ENCODE measurements around the gene COL4A4.
A peak's percentile ranks its signal among the peaks of the same experiment; 100 is the strongest.

Gene COL4A4

DNA sequence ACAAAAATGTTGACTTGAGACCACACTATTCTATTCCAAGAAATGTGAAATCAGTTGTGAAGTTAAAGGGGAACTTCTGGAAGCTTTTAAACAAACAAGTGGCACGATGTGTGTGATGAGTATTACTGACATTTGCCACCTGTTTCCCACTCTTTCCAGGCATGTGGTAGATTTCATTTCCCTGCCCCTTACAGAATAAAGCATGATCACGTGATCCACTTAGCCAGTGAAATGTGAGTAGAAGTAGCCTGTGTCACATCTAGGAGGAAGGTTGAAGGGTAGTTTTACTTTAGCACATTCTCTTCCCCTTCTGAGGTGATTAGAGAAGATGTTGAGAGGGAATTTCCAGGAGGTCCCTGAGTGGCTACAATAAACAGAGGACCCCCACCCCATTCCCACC lies 3.8 kb downstream of the COL4A4 start:
- no peak for DNase-seq

DNA sequence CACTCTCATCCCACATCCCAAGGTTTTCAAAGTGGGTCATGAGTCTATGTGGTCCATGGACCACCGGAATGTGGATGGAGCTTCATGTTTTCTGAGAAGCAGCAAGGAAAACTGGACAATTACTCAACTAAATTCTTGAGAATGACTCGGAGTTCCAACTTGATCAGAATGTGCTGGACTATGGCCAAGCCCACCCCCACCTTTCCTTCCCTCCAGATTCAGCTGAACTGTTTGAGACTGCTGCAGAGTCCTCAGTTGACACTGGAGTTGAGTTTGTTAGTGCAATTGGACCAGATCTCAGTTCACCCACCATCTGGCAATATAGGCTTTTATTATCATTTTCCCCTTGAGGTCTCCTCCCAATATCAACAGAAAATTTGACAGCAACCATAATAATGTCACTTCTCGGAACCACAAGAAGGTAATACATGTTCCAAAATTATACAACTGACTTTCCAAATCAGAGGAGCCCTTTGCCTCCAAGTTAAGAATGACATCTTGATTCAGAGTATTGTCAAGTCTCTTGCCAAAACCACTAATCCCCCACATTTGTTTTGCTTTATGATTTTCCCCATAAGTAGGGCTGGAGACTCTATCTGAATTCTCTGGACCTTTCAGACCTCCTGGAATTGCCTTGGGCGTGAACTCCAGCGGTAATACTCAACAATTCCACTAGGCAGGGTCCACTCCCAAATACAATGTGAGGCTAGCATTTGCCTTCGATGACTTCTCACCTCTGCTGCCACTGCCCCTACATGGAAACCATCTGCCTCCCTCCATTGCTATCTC lies 8.8 kb downstream of the COL4A4 start:
- no peak for DNase-seq

DNA sequence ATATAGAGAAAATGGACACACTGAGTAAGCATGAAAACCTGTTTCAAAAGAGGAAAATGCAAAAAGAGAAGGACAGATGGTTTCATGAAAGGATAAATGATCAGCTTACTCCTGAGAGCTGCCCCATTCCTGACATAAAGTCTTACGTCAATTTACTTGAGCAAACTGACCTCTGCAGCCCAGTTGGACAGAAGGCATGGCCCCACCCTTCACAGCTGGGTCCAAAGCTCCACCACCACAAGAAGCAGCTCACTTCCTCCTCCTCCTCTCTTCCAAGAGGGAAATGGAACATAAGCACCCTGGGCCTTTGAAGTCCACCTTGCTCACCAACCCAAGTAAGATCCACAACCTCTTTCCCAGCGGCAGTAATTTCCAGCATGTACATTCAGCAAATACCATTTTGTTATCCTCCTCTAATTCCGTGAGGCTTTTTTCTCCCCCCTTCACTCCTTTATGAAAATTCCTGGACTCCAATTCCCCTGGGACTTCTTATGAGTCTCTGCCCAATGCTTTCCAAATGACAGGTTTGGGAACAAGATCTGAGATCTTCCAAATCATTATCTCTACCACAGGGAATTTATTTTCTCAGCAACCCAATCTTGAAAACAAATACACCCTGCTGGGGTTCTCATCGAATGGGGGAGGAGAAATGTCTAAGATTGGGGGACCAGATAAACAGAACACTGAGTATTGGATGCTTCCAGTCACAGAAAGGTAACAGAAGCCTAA lies 10.1 kb downstream of the COL4A4 start:
- no peak for DNase-seq

DNA sequence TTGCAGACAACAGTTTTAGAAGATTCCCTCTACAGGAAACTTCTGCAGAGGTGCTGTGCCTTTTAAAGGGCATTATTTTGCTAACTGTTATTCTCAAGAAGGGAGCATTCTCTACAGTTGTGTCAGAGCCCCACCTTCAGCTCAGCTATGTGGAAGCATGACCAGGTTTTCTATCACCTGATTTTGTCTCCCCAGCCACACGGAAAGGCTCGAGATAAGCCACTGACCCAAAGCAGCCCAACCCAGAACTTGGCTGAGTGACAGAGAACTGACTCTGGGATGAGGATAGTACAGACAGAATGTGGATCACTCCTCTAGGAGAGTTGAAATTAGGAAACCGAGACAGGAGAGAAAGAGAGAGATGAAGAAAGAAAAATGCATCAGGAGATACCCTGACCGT lies 10.7 kb downstream of the COL4A4 start:
- DNase-seq = no peak

DNA sequence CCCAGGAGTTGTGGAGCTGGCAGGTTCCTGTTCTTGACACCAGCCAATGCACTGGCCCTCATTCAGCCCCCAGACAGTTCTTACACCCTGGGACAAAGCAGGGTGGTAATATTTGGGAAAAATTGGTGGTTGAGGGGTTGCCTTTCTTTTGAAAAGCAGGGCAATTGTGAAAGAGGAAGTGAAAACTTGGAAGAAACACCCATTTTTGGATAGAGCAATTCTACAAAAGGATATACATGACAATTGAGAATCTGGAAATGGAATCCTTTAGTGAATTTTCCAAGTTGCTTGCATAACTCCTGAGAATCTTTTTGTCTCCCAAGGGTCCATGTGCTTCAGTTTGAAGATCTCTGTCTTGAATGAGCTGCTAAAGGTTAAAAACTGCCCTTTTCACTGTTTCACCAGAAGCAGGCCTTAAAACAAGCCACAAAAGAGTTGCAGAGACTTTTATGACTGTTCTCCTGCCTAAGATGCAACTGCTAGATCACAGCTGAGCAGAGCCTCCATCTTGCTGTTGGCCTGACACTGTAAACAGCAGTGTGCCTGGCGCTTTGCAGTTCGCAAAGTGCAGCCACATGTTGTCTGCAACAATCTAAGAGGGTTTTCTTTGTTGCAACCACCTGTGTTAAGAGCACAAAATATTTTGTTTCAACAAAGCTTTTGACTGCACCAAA lies 11.8 kb downstream of the COL4A4 start:
- no peak for DNase-seq

DNA sequence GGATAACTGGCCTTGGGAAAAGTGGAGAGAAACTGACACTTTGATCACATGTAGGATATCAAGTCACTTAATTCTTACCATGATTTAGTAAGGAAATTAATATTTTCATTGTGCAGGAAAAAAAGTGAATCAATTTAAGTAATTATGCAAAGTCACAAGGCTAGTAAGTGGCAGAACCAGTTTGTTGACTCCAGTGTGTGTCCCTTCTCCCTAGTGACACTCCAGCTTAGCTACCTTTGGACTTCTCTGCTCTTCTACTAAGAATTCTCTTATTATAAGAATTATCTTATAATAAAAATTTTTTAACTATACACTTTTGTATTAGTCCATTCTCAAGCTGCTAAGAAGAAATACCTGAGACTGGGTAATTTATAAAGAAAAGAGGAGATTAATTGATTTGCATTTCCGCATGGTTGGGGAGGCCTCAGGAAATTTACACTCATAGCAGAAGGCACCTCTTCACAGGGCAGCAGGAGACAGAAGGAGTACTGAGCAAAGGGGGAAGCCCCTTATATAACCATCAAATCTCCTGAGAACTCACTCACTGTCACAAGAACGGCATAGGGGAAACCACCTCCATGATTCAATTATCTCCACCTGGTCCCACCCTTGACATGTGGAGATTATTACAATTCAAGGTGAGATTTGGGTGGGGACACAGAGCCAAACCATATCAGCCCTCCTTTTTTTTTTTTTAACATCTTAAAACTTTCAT lies 13.6 kb downstream of the COL4A4 start:
- no peak for DNase-seq

DNA sequence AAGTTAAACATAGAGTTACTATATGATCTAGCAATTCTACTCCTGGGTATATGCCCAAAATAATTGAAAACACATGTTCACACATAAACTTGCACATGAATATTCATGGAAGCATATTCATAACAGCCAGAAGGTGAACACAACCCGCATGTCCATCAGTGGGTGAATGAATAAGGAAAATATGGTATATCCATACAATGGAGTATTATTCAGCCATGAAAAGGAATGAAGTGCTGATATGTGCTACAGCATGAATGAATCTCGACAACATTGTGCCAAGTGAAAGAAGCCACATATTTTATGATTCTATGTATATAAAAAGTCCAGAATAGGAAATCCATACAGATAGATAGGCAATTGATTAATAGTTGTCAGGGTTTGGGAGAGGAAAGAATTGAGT lies 15.9 kb downstream of the COL4A4 start:
- DNase-seq = no peak

DNA sequence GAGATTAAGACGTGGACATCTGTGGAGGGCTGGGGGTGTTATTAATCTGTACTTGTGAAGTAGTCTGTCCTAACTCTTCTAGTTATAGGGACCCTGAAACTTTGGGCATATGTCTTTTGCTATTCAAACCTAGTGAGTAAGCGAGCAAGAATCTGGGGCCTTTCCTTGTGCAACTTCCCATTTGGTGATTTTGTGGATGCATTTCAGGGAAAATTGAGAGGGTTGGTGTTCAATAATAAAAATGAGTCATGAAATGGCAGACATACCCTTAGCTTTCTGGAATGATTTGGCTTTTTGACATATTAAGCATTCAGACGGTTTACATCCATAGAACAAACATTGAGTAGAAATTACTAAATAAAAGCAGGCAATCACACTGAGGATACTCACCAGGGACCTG lies 17.0 kb downstream of the COL4A4 start:
- no peak for DNase-seq

DNA sequence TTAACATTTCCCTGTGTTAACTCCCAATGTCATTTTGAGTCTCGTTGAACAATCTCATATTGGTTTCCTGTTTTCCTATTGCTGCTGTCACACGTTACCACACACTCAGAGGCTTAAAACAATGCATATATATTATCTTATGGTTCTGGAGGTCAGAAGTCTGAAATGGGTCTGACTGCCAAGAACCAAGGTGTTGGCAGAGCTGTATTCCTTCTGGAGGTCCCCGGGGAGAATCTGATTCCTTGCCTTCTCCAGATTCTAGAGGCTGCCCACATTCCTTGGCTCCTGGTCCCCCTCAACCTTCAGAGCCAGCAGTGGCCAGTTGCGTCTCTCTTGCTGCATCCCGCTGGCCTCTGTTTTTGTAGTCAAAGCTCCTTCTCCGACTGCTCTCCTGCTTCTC lies 17.5 kb downstream of the COL4A4 start:
- DNase-seq = no peak

DNA sequence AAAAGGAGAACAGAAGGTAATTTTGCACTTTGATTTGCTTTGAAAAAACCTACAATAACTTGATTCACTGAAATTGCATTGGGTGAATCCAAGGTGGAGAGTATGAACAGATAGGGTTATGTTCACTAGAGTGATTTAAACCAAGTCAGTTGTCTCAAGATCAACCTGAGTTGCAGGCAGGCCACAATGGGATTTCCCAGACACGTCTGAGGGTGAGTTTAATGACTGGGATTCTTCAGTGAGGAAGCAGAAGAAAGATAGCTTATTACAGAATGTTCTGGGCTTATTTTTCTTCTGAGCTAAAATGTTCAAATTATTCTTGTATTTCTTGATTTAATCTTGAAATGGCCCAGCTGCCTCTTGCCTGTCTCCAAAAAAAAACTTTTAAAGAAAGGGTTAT lies 20.1 kb downstream of the COL4A4 start:
- DNase-seq = no peak

DNA sequence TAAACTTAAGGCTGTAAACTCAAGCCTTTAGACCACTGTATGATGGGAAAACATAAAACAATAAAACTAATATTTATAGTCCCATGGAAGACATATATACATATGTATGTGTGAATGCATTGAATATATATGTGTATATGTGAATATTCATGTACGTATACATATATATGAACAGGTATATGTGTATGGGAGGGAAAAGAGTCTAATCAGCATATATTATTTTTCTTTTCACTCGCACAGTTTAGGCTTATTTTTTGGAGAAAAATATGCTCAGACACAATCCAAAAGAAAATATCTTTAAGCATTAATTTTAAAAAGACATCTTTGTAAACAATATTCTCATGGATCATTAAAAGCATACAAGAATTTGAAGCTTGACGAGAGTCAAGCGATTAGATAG lies 22.7 kb downstream of the COL4A4 start:
- DNase-seq = no peak

DNA sequence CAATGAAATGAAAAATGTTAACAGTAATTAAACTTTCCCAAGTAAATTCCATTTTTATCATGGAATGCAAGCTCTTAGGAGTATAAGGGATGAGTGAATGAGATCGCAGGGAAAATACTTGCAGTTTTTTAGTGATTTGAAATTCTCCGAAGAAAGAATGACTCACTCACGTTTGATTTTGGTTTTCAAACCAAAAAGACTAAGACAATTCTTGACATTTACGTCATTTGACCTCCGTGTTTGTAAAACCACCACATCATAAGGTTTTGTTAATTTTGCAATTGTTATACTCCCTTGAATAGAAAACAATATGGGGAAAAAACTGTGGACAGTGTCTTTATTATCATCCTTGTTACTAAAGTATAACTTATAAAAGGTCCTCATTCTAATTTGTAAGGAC lies 29.4 kb downstream of the COL4A4 start:
- no peak for DNase-seq

DNA sequence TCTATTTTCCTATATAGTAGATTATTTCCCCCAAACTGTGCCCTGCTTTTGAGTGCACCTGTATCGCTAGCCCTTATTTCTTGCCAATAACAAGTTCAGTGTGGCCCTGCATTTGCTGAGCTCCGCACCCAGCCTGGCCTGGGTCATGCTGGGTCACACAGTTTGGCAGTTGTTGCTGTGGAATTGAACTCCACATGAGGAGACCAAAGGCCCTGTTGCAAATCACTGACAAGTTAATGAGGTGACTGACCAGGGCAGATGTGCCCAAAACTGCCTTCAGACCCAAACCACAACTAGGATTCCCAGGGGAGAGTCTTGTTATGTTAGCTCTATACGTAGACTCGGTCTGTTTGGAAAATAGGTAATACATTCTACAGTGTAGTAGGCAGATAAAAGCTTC lies 31.0 kb downstream of the COL4A4 start:
- no peak for DNase-seq

DNA sequence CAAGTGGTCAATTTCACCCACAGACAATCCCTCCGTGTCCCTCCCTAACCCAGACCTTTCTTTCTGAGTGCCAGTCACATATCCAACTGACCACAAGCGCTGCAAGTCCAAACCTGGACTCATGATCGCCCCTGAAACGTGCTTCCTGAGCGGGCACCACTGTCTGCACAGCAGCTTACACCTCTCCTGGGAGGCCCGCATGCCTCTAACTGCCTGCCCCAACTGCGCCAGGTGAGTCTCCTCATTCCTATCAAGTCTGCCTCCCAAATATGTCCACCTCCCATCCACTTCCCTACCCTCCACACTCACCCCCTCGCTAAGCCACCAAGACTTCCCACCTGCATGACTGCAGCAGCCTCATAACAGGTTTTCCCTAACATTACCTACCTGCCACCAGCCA lies 33.4 kb downstream of the COL4A4 start:
- DNase-seq = no peak

DNA sequence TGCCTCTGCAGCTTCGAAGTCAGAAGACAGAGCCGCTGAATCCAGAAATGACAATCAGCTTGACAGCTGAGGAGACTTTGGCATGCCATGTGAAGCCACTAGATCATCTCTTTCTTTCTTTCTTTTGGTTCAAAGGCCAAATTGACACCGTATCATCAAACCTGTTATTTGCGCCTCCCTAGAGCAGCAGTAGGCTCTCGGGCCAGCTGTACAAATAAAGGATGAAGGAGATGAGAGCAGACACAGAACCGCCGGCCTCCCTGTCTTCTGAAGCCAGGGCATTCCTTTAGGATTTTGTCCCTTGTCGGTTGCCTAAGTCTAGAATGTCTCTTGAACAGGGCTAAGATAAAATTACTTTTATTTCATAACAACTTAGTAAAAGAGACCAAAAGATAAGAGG lies 36.8 kb downstream of the COL4A4 start:
- peak; percentile 51 for DNase-seq

DNA sequence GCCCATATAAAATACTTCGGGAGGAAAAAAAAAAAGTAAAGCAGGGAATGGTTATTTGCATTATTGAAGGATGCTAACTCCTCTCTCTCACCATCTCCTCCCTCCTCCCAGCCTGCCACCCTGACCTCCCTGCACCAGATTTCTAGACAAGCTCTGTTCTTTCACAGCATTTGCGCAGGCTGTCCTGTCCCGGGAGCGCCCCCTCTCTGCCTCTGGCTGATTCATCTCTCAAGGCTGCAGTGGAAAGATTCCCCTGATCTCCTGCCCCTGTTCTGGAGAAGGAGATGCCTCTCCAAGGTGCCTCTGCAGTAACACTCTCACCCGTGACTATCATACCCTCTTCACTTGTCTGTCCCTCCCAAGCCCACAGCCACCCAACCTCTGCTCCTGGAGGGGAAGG lies 38.5 kb downstream of the COL4A4 start:
- no peak for DNase-seq

DNA sequence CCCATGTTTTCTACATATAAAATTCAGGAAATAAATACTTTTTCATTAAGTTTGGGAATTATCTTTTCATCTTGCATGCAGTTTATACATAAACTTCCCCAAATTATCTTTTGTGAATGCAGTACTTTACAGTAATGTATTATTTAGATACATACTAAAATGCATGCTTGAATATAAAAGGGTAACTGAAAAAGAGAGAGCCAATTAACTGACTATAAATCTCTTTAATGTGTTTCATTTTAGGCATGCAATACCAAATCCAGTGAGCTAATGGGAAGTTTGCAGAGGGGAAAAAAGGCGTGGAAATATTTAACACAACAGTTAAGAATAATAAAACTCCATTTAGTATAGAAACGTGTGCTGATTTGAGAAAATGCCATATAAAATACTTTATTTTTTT lies 39.2 kb downstream of the COL4A4 start:
- no peak for DNase-seq

DNA sequence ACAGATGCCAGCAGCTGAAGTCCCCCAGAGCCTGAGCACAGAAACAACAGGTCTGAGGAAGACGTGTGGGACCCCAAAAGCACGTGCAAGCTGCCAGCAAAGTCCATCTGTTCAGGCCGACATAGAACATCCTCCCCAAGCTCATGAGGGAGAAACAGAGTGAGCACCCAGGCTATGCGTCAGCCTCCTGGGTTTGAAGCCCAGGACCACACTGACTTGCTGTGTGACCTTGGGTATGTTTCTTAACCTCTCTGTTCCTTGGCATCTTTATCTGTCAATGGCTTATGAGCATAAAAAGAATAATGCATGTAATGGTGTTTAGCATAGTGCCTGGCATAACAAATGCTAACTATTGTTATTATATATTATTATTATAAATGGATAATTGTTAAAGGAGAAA lies 40.3 kb downstream of the COL4A4 start:
- no peak for DNase-seq

DNA sequence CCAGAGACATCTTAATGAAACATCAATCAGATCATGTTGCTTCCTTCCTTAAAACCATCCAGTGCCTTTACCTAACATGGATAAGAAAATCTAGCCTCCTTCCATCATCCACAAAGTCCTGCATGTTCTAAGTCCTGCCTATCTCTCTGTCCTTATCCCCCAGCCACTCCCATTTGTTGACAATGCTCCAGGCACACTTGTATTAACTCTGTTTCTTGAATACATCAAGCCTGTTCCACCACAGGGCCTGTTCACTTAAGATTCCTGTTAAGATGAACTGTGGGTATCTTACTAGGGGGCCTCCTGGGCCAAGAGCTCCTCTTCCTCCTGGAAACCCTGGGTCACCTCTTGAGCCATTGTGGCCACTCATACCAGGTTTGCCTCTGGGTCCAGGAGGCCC lies 45.7 kb downstream of the COL4A4 start:
- no peak for DNase-seq

DNA sequence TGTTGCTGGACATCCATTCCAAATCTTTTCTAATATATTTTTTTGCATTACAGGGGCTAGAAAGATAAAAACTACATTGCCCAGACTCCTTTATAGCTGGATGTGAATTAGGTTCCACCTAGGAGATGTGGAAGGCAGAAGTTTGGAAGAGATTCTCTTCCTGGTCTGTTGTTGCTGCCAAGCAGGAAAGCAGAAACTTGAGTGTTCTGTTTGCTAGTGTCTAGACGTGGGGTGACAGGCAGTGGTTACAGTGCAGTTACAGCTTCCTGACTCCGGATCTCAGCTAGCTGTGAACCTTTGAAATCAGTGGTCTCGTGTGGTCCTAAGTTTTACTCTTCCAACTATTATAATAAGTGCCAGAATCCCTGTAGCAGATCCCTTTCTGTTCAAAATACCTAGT lies 46.2 kb downstream of the COL4A4 start:
- no peak for DNase-seq

DNA sequence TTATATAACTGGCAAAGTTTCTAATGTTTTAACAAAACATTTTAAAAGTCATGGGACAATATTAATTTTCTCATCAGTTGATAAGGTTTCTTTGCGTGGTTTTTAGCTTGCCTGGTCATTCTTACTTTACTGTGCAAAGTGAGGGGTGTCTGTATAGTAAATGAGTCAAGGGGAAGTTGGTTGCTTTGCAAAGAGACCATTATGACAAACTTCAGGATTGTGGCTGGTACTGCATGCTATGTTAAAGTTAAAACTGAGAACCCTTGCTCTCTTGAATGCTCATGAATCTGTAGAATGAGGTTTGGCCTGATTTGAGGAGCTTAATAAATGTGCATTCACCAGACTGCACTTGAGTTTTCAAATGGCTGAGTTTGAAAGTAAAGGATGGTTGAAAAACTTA lies 47.0 kb downstream of the COL4A4 start:
- DNase-seq = no peak

DNA sequence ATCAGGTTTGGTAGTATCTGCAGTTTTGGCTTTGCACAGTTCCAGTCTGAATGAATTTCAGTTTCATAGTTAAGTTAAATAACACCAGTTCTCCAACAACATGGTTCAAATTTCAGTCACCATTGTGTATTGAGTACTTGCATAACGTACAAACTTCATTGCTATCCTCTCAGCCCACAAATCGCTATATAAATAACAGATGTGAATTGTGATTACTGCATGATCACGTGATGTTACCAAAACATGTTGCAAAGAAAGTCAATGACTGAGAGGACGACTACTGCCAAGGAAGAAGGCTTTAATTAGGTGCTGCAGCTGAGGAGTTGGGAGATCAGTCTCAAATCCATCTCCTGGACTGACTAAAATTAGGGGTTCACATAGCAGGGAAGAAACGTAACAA lies 48.2 kb downstream of the COL4A4 start:
- no peak for DNase-seq

Measured in NCI-H1092 treated with DMSO at 0.1 percent for 48 hours (cell line).